GM23338 (cell line): ENCODE measurements around the gene FFAR2. TPM values are rescaled to one million over a fixed set of nuclear protein-coding genes. Genes with fewer than 3 reads are reported as not detected.

Experiments
- ATAC-seq: fragments of 200-7000 bp; cut with Tn5 transposase; 3 replicates; pipeline ENCODE4 v1.9.1; 2020
- DNase-seq: peaks from one replicate; pipeline ENCODE4 v3.0.0-alpha.2; 2015; ENCODE audit warnings: low spot score
- H2AFZ ChIP-seq: fragments of 200-600 bp; sonication (generic); 2 replicates; pipeline ENCODE4 v1.8.0; 2016; ENCODE audit warnings: antibody characterized with exemption, mild to moderate bottlenecking, moderate library complexity
- H3F3A ChIP-seq: fragments of 200-600 bp; sonication (generic); replicated peaks from 2 replicates; pipeline ENCODE4 v1.8.0; 2017; ENCODE audit warnings: antibody characterized with exemption, mixed run types, low read depth
- H3K27ac ChIP-seq: fragments of 200-600 bp; sonication (generic); 2 replicates; pipeline ENCODE4 v1.6.1; 2016; ENCODE audit warnings: low read depth
- H3K27me3 ChIP-seq: fragments of 200-600 bp; sonication (generic); 2 replicates; pipeline ENCODE4 v1.8.0; 2016; ENCODE audit warnings: mild to moderate bottlenecking, mixed run types, moderate library complexity; ENCODE audit not compliant: insufficient read depth
- H3K36me3 ChIP-seq: fragments of 200-600 bp; sonication (generic); 2 replicates; pipeline ENCODE4 v1.8.0; 2016; ENCODE audit warnings: mild to moderate bottlenecking; ENCODE audit not compliant: insufficient read depth
- H3K4me1 ChIP-seq: fragments of 200-600 bp; sonication (generic); 2 replicates; pipeline ENCODE4 v1.8.0; 2016; ENCODE audit warnings: mild to moderate bottlenecking, moderate library complexity; ENCODE audit not compliant: insufficient read depth
- H3K4me2 ChIP-seq: fragments of 200-600 bp; sonication (generic); 2 replicates; pipeline ENCODE4 v1.7.1; 2017; ENCODE audit warnings: mixed run types
- H3K4me3 ChIP-seq: fragments of 200-600 bp; sonication (generic); 2 replicates; pipeline ENCODE4 v1.6.1; 2016; ENCODE audit warnings: mixed run types
- H3K79me2 ChIP-seq: fragments of 200-600 bp; sonication (generic); replicated peaks from 2 replicates; pipeline ENCODE4 v1.8.0; 2017; ENCODE audit warnings: mild to moderate bottlenecking; ENCODE audit not compliant: insufficient read depth
- H3K9me2 ChIP-seq: fragments of 200-600 bp; sonication (generic); 2 replicates; pipeline ENCODE4 v1.8.0; 2017; ENCODE audit not compliant: insufficient read depth
- H4K20me1 ChIP-seq: fragments of 200-600 bp; sonication (generic); replicated peaks from 2 replicates; pipeline ENCODE4 v1.8.0; 2017; ENCODE audit warnings: mild to moderate bottlenecking; ENCODE audit not compliant: insufficient read depth
- H3K27ac Mint-ChIP-seq: 2 replicates; pipeline ENCODE4 v1.8.0; 2020; ENCODE audit warnings: inconsistent platforms, mild to moderate bottlenecking, moderate library complexity, mixed read lengths
- H3K27me3 Mint-ChIP-seq: 3 replicates; pipeline ENCODE4 v1.8.0; 2022; ENCODE audit warnings: low read depth, mild to moderate bottlenecking, moderate library complexity, mixed read lengths, inconsistent platforms; ENCODE audit not compliant: insufficient read depth, poor library complexity
- H3K36me3 Mint-ChIP-seq: 3 replicates; pipeline ENCODE4 v1.8.0; 2021; ENCODE audit warnings: low read depth, mild to moderate bottlenecking, inconsistent platforms, moderate library complexity, mixed read lengths
- H3K4me1 Mint-ChIP-seq: 3 replicates; pipeline ENCODE4 v1.8.0; 2020; ENCODE audit warnings: mild to moderate bottlenecking, inconsistent platforms, mixed read lengths
- H3K4me3 Mint-ChIP-seq: 3 replicates; pipeline ENCODE4 v1.8.0; 2021; ENCODE audit warnings: moderate library complexity, mild to moderate bottlenecking, inconsistent platforms, mixed read lengths
- H3K9me3 Mint-ChIP-seq: 3 replicates; pipeline ENCODE4 v1.8.0; 2020; ENCODE audit warnings: moderate library complexity, mild to moderate bottlenecking, inconsistent platforms, mixed read lengths
- CREB1 ChIP-seq: fragments of 250-450 bp; sonication (Bioruptor Pico); IDR thresholded peaks from 2 replicates; pipeline ENCODE4 v1.5.0; 2020; ENCODE audit warnings: low read depth, mild to moderate bottlenecking, moderate library complexity
- CTCF ChIP-seq, 2 experiments: fragments of 200-600 bp in 1 of 2; sonication (generic) in 1 of 2; conservative IDR thresholded peaks; 2 replicates each; pipeline versions ENCODE4 v1.5.1 to v1.6.1; 2016 to 2017; ENCODE audit warnings: antibody characterized with exemption in 2 of 2, low read depth in 2 of 2, mild to moderate bottlenecking in 2 of 2, moderate library complexity in 1 of 2
- ETS1 ChIP-seq: IDR thresholded peaks from 2 replicates; pipeline ENCODE4 v1.6.1; 2016; ENCODE audit warnings: antibody characterized with exemption
- EZH2 ChIP-seq: fragments of 200-600 bp; sonication (generic); IDR thresholded peaks from one replicate; pipeline ENCODE4 v1.8.0; 2017; ENCODE audit warnings: antibody characterized with exemption, mild to moderate bottlenecking, low read depth; ENCODE audit not compliant: unreplicated experiment
- EZH2phosphoT487 ChIP-seq: fragments of 200-600 bp; sonication (generic); IDR thresholded peaks from one replicate; pipeline ENCODE4 v1.8.1; 2018; ENCODE audit warnings: antibody characterized with exemption; ENCODE audit not compliant: unreplicated experiment
- JUNB ChIP-seq: IDR thresholded peaks from one replicate; pipeline ENCODE4 v1.6.1; 2016; ENCODE audit warnings: antibody characterized with exemption; ENCODE audit not compliant: unreplicated experiment
- NANOG ChIP-seq: IDR thresholded peaks from 2 replicates; pipeline ENCODE4 v1.6.1; 2016; ENCODE audit warnings: antibody characterized with exemption, borderline replicate concordance
- POLR2AphosphoS5 ChIP-seq: IDR thresholded peaks from 2 replicates; pipeline ENCODE4 v1.6.1; 2016; ENCODE audit warnings: antibody characterized with exemption, low read depth
- REST ChIP-seq: IDR thresholded peaks from one replicate; pipeline ENCODE4 v1.6.1; 2018; ENCODE audit warnings: antibody characterized with exemption; ENCODE audit not compliant: unreplicated experiment
- STAT1 ChIP-seq: IDR thresholded peaks from one replicate; pipeline ENCODE4 v1.6.1; 2016; ENCODE audit warnings: antibody characterized with exemption; ENCODE audit not compliant: unreplicated experiment
- ZNF114 ChIP-seq: fragments of 250-450 bp; sonication (Bioruptor Pico); IDR thresholded peaks from 2 replicates; pipeline ENCODE4 v1.5.0; 2020; ENCODE audit warnings: mild to moderate bottlenecking, moderate library complexity
- ZNF331 ChIP-seq: fragments of 250-450 bp; sonication (Bioruptor Pico); IDR thresholded peaks from 2 replicates; pipeline ENCODE4 v1.5.0; 2020; ENCODE audit warnings: low read depth, mild to moderate bottlenecking, moderate library complexity
- ZNF462 ChIP-seq: fragments of 250-450 bp; sonication (Bioruptor Pico); IDR thresholded peaks from 2 replicates; pipeline ENCODE4 v1.5.0; 2020; ENCODE audit warnings: mild to moderate bottlenecking, moderate library complexity
- polyA plus RNA-seq: library from polyadenylated mRNA; unstranded; fragments of >200 nt; fragmentation: Nextera tagmentation; extraction: Ambion mirVana; gene quantifications from 2 replicates; pipeline ENCODE4 v1.2.1, GENCODE V29; 2016
- total RNA-seq: library from RNA; depleted of rRNA; stranded (reverse); fragments of >200 nt; shearing (Covaris generic); gene quantifications from 2 replicates; pipeline ENCODE4 v1.2.3, GENCODE V29; 2014

Gene FFAR2
- total and polyA plus RNA-seq, 2 experiments from 2014 or later: not detected

GRCh38 chr19:35466259-35466658 lies 18.2 kb downstream of the FFAR2 start:
- H3K4me3 ChIP-seq: no peak overlapping the region
- no peaks in the 10 kb centered on the region for H3K79me2 ChIP-seq
- TF ChIP-seq EZH2 (no peak), POLR2AphosphoS5 (no peak), CREB1 (CRISPR knock-in tag) (no peak), STAT1 (no peak), ZNF331 (CRISPR knock-in tag) (no peak), ZNF114 (CRISPR knock-in tag) (no peak), EZH2phosphoT487 (no peak), REST (no peak), NANOG (no peak), JUNB (no peak), ETS1 (no peak), ZNF462 (CRISPR knock-in tag) (no peak), CTCF (conservative IDR thresholded peaks at IDR 0.05; ENCODE audit: low read depth in 2 of 2) (no peak)
- peaks cover 6% of the 10 kb centered on the region; the same call in 2 of the 3 replicates for H3K4me1 Mint-ChIP-seq
- peaks cover 3% of the 10 kb centered on the region for H3K27me3 Mint-ChIP-seq
- no peak for ATAC-seq
- H4K20me1 ChIP-seq: no peaks in the 10 kb centered on the region
- peaks cover 7% of the 10 kb centered on the region; the same call in 1 of the 2 replicates for H3K4me1 ChIP-seq
- no peak for DNase-seq
- H3K9me2 ChIP-seq: no peaks in the 10 kb centered on the region
- no peak overlapping the region for H3K4me3 Mint-ChIP-seq
- H3K27ac ChIP-seq: no peak overlapping the region
- H3K4me2 ChIP-seq: no peak overlapping the region
- no peak overlapping the region for H3K27ac Mint-ChIP-seq
- no peaks in the 10 kb centered on the region for H3K27me3 ChIP-seq
- no peaks in the 10 kb centered on the region for H3K36me3 Mint-ChIP-seq
- H2AFZ ChIP-seq: no peak overlapping the region
- H3K36me3 ChIP-seq: no peaks in the 10 kb centered on the region
- H3F3A ChIP-seq: no peaks in the 10 kb centered on the region
- no peaks in the 10 kb centered on the region for H3K9me3 Mint-ChIP-seq
